Spleen (tissue), 7 donors: ENCODE data around the gene CENPP.

ENCODE experiments used
- POLR2A ChIP-seq, 3 donors: fragments of 450-650 bp; IDR thresholded peaks; one replicate each; pipeline ENCODE4 v1.5.1; 2017; ENCODE audit warnings: antibody characterized with exemption in 3 of 3, mild to moderate bottlenecking in 1 of 3
- TF ChIP-seq, protein P1 (sequence below), 11 experiments: fragments of 200-600 bp in 7 of 11; fragments of 450-650 bp in 4 of 11; sonication (generic) in 4 of 11; IDR thresholded peaks in 8 of 11; conservative IDR thresholded peaks in 3 of 11; 1 replicate in 7 of 11; 2 replicates in 4 of 11; pipeline versions ENCODE4 v1.4.0 to v1.8.0; 2016 to 2021; ENCODE audit warnings: antibody characterized with exemption in 11 of 11, inconsistent platforms in 4 of 11, mild to moderate bottlenecking in 1 of 11
- donor health status: DM: no; HTN: no; CAD: no; lungs with moderate emphysema.
- donor health status: DM: no; HTN: no; CAD: no.
- donor health status: DM: no; HTN: no; CAD: no.

DNA sequence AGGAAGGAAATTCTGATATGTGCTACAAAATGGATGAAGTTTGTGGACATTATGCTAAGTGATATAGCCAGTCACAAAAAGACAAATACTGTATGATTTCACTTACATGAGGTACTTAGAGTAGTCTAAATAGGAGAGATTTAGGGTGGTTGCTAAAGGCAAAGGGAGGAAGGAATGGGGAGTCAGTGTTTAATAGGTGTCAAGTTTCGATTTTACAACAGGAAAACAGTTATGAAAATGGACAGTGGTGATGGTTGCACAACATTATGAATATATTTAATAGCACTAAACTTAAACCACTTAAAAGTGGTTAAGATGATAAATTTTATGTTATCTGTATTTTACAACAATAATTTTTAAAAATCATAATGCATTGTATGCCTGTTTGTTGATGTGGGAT, 250.4 kb downstream of the CENPP start:
- TF ChIP-seq, protein P1, sequence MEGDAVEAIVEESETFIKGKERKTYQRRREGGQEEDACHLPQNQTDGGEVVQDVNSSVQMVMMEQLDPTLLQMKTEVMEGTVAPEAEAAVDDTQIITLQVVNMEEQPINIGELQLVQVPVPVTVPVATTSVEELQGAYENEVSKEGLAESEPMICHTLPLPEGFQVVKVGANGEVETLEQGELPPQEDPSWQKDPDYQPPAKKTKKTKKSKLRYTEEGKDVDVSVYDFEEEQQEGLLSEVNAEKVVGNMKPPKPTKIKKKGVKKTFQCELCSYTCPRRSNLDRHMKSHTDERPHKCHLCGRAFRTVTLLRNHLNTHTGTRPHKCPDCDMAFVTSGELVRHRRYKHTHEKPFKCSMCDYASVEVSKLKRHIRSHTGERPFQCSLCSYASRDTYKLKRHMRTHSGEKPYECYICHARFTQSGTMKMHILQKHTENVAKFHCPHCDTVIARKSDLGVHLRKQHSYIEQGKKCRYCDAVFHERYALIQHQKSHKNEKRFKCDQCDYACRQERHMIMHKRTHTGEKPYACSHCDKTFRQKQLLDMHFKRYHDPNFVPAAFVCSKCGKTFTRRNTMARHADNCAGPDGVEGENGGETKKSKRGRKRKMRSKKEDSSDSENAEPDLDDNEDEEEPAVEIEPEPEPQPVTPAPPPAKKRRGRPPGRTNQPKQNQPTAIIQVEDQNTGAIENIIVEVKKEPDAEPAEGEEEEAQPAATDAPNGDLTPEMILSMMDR (IDR thresholded peaks at IDR 0.05 in 8 of 11, conservative IDR thresholded peaks at IDR 0.05 in 3 of 11), result no peak
- TF ChIP-seq POLR2A (IDR thresholded peaks at IDR 0.05), result no peak
